Stimulated activated CD8-positive, alpha-beta memory T cell treated with anti-CD3 and anti-CD28 coated beads, Interleukin-7, amount 100 ng/mL, for 48 hours (primary cell): ENCODE data around the gene MTSS2.

Experiments
- DNase-seq, 2 donors: peaks; one replicate each; pipeline ENCODE4 v3.0.0-alpha.2; 2020; ENCODE audit warnings: low read depth in 1 of 2; ENCODE audit errors: extremely low read depth in 1 of 2

The MTSS2 gene

DNA sequence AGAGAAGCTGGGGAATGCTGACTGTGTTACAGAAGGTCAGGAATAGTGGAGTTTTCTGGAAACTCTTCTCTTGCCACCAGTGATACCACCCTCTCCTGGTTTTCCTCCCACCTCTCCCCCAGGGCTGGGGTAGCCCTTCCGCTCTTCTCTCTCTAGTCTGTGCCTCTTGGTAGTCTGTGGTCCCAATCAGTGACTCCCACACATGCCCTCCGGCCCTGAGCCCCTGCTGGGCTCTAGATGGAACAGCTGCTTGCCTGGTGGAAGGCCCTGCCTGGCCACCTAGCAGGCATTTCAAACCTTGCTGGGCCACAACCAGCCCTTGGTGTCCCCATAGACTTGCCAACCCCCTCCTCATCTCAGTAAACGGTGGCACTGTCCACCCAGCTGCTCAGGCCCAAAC lies 15.2 kb upstream of the MTSS2 start:
- DNase-seq, result no peak

DNA sequence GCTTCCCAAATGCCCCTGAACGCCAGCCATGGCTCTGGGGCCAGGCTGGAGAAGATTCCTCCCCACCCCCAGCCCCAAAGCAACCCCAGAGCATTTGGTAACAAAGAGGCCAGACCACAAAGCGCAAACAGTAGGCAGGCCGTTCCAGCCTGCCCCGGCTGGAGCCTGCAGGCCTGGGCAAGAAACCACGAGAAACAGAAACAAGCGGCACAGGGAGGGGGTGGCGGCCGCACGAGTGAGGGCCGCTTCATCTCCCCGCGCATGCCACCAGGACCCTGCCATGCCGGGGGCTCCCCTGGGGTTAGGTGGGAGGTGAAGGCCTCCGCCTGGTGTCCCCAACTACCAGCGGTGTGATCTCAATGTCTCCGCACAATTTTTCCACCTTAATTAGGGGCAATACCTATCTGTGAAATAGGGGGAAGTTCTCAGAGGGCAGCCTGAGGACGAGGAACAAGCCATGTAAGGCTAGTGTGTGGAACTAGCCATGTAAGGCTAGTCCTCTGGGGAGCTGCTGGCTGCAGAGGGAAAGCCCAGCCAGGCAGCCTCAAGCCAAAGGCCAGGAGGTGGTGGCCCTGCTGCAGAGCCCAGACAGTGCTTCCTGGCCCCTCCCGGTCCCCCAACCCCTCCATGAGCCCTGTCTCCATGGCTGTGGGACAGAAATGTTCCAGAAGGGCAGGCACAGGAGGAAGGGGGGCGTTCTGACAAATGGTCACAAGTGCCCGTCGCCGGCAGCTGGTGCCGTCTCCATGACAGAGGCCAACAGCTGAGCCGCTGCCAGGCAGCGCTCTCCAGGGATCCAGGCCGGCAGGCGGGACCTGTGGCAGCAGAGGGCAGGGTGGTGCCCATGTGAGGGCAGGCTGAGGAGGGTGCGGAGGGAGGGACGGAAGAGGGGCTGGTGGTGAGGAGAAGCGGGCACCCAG lies 14.5 kb upstream of the MTSS2 start:
- DNase-seq, result no peak

DNA sequence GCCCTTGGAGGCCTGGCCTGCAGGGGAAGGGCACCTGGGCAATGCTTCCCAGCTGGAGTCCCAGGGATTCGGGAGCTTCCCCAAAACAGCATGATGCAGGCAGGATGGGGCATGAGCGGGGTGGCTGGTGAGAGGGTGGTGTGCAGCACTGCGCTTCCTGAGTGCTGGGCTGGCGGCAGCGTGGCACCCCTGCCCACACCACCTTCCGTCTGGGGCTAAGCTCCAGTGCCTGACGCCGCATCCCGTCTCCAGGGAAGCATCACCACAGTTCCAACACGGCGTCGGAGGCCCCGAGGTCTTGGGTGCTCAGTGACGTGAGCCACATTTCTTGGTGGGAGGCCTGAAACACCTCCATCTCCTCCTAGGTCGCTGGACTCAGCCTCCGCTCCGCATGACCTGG lies 13.8 kb upstream of the MTSS2 start:
- DNase-seq, result no peak

DNA sequence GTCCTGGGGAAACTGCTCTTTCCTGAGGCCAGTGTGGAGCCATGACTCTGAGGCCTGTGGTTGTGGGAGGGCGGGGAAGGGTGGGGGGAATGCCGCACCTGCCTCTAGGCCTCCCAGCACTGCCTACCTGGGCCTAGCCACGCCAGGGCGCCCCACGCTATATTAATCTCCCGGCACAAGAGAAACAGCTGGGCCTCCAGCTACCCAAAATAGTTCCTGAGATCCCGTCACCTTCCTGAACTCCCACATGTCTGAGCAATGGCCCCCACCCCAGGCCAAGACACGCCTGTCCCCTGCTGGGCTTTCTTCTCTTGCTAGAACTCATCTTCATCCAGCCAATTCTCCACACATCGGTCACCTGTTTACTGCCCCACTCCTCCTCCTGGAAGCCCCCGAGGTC lies 13.0 kb upstream of the MTSS2 start:
- no peak for DNase-seq

DNA sequence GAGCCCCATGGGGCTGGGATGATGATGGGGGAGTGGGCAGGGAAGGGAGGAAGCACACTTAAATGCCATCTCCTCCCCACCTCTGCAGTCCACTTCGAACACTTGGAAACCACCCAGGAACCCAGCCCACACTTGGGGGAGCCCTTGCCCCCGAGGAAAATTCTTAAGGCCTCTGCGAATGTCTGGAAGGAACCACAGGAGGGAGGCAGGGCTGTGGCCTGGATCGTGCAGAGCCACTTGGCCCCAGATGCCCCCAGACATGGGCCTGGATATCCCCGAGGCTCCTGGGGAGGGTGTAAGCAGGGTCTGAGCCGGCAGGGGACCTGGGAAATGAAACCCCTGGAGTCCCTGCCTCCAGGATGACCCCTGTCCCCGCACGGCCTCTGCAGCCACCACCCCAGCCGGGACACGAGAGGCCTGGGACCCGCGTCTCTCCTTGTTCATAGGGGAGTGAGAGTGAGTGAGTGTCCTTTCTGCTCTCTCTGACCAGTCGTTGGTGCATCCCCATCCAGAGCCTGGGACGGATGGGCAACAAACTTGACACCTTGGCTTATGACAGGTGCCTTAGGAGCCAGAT lies 11.8 kb upstream of the MTSS2 start:
- DNase-seq, result no peak

DNA sequence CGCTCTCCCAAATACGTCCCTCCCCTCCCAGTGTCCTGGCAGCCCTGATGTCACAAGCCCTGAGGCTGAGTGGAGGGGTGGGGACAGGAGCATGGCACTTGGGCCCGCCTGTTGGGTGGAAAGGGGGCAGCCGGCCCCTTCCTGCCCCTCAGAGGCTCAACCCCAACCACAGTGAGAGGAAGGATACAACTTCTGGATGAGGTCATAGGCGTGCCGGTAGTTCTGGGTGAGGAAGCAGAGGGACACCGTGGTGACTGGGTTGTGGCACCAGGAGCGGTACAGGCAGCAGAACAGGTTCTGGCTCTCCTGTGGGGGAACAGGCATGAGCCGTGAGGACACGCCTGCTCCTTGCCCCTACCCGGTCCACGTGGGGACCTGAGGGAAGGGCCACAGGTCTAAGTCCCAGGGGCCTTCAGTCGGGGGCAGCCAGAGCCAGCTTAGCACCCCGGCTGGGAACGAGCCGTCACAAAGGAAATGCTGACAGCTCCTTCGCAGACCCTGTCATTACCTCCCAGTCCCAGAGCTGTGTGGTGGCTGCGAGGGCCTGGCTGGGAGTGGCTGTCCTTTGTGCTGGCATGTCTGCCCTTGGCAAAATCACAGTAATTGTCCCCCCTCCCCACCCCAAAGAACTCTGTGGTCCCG lies 11.2 kb upstream of the MTSS2 start:
- DNase-seq, result peak in 1 of 2 donors; percentile 21

DNA sequence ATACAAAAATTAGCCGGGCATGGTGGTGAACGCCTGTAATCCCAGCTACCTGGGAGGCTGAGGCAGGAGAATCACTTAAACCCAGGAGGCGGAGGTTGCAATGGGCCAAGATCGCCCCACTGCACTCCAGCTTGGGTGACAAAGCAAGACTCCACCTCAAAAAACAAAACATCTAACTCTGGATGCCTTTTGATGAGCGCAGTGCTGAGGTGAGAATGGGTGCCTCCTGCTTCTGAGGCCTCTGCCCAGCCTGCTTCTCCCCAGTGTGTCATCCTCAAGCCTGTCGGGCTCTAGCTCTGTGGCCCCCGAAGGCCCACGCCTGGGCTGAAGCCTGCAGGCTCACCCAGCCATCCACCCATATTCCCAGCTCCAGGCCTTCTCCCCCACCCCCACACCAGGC lies 10.5 kb upstream of the MTSS2 start:
- no peak for DNase-seq

DNA sequence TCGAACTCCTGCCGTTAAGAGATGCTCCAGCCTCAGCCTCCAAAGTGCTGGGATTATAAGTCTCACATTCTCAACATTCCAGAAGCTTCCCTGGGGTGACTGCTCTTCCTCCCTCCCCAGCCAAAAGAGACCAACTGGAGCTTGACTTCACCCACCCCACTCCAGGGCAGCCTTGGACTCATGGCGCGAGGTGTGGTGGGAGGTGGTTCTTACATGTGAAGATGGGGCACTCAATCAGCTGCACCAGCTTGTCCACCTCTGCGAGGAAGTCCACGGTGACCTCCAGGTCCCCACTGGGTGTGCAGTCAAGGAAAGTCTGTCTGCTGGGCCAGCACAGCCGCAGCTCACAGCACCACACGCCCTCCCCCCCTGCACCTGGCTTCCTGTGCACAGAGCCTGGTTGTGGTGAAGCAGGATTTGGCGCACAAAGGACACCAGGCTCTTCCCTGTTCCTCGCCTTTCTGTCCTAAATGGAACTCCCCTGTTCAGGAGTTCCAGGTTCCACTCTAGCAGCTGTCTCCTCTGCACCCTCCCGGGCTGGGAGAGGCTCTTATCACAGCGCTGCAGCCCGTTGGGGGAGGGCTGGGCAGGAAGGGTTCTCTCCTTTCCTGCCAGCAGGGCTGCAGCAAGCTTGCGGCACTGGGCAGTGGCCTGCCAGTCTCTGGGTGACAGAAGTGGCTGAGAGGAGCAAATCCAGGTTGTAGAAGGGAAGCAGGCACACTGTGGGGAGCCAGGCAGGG lies 9.6 kb upstream of the MTSS2 start:
- no peak for DNase-seq

DNA sequence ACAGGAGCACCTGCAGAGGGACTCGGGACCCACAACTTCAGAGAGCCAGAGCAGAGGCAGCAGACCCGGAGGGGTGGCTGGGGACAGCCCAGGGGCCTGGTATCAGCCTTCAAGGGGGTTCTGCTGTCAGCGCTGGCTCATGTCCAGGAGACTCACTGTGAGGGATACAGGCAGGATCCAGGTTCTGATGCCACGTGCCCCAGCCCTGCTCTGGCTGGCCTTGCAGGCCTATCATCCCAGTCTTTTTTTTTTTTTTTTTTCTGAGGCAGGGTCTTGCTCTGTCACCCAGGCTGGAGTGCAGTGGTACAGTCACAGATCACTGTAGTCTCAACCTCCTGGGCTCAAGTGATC lies 9.0 kb upstream of the MTSS2 start:
- no peak for DNase-seq

DNA sequence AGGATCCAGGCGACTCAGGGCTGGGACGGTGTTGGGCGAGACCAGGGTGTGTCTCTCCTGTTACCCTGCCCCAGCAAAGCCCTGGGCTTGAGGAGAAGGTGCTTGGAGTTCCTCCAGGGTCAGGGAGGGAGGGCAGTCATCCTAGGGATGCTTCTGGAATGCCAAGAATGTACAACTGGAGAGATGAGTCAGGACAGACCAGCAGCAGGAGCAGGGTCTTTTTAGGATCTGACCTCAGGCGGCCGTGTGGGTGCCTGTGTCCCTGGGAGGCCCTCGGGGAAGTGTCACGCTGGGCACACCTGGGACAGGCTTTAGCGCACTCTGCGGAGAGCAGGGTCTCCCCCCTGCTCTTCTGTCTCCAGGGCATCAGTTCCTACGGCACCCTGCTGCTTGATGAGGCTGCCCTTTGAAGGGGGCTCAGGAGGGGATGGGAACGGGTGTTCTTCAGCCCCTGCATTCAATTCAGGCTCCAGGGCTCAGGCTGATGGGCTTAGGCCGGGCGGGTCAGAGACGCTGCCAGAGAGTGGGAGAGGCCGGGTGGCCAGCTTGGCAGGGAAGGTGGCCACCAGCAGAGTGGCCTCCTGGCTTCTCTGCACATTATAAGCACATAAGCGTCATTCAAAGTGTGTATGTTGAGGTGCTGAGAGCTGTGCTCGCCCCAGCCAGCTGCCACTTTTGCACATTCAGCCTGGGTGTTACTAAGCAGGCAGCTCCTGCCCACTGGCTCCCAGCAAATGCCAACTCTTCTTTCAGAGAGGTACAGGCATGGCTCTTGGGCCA lies 8.4 kb upstream of the MTSS2 start:
- no peak for DNase-seq

DNA sequence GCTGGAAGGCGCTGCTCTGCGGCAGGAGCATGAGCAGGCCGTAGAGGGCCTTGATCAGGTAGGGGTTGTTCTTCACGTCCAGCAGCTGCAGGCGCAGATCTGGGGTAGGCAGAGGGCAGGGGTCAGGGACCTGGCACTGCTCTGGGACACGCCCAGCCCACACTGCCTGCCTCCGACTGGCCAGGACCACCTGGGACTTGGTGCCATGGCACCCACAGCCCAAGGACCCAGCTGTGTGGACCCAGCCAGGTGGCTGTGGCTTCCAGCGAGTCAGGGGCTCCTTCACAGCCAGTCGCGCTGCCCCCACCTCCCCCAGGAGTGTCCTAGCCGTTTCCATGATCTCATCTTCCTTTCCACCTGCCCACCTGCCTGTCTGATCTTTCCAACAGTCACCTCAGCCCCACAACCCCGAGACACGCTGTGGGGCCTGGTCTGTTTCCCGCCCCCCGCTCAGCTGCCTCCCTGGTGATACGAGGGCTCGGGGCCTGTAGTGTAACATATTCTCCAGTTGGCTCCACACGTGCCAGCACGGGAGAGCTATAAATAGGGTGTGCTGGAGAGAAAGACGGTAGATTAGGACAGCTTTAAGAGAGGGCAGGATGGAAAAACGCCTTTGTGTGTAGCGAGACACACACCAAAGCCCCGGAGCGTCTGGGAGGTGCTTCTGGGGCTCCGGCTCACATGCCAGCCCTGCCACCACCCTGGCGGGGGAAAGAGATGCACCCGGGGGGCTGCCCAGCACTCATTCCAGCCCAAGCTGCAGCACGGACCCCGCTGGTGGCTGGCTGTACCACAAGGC lies 7.2 kb upstream of the MTSS2 start:
- no peak for DNase-seq

DNA sequence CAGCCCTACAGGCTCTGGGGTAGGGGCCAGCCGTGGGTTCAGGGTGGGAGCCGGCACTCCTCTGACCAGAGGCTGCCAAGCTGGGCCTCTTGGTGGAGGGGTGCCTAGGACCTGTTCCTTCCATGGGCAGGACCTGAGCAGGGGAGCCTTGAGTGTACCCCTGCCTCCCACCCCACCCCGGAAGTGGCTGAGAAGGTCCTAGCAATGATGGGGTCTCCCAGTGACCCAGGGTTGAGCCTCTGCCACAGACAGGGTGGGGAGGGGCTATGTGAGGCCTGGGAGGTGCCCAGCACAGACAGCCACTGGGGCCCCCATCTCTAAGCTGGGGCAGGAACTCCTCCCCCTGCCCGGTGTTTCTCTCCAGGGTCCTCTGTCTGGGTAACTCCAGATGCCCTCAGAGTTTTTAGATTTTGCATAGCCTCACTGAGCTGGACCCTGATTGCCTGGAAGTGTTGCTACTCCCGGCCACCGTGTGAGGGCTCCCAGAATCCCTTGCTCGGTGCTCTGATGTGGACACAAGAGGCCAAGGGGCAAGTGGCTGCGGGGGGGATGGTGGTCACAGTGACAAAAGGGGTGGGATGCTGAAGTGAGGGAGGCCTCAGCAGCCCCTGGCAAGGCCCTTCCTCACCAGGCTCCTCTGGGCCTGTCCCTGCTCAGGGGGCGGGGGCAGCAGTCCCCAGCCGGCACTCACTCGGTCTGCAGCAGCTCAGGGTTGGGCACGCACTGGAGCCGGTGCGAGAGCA lies 6.4 kb upstream of the MTSS2 start:
- no peak for DNase-seq

DNA sequence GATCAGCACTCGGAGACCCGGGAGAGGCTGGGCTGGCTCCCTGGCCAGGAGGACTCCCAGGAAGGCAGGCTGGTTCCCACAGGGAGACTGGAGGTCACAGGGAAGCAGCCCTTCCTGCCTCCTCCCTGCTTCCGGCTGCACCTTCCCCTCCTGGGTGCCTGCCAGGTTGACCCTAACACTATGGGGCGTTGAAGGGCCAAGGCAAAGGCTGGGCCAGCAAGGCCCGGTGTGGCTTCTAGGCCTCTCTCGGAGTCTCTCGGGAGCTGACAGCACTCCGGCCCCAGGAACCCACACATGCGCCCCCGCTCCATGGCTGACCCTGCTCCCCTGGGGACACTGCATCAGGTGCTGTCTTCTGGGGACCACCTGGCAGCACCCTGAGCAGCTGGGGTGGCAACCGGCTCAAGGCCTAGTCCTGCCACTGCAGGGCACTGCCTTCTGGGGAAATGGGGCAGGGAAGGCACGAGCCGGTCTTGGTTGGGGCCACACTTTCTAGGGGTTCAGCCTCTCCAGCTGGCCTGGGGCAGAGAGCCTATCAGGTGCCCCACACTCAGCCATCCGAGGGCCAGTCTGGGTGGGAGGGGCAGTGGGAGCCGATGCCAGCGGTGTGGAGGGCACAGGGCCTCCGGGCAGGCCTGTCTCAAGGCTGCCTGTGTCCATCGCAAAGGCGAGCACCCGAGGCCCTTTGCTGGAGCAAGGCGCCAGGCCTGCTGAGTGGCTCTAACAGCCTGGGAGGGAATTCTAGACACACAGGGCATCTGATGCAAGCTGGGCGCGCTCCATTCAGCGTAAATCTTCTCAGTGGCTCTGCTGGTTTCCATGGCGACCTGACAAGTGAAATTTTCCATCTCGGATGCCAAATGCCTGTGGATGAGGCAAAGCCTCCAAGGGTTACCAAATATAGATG lies 5.6 kb upstream of the MTSS2 start:
- no peak for DNase-seq

DNA sequence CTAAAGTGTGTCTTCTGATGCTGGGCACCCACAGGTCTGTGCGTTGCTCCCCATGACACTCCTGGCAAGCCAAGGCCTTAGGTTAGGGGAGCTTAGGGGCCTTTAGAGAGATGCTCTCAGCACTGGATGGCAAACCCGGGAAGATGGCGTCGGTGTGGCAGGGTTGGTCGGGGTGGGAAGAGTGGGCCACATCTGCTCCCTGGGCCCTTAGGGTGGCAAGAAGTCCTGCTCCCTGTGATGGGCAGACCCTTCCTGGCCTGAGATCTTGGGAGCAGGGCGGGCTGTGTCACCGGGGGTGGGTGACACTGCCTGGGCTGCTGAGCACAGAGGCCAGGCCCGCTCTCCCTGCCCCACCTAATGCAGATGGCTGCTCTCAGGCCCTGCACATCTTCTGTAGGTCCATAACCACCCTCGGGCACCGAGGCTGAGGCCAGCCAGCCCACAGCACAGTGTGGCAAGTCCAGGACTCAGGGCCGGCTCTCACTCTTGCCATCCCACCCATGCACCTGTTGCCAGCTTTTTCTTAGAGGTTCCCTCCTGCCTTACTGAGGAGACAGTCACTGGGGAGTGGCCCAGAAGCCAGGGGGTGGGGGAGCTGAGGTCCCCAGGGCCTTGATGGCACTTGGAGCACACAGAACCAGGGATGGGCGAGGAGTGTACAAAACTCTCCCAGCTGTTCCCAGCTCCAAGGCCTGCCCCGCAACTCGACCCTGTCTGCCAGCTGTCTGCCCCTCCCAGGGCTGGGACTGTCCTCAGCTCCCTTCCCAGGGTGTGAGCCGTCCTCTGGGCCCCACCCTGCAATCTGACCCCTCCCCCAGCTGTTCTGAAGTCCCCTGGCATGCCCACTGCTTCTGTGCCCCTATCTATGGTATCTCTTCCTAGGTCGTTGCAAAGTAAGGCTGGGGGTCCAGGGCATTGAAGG lies 4.4 kb upstream of the MTSS2 start:
- no peak for DNase-seq

DNA sequence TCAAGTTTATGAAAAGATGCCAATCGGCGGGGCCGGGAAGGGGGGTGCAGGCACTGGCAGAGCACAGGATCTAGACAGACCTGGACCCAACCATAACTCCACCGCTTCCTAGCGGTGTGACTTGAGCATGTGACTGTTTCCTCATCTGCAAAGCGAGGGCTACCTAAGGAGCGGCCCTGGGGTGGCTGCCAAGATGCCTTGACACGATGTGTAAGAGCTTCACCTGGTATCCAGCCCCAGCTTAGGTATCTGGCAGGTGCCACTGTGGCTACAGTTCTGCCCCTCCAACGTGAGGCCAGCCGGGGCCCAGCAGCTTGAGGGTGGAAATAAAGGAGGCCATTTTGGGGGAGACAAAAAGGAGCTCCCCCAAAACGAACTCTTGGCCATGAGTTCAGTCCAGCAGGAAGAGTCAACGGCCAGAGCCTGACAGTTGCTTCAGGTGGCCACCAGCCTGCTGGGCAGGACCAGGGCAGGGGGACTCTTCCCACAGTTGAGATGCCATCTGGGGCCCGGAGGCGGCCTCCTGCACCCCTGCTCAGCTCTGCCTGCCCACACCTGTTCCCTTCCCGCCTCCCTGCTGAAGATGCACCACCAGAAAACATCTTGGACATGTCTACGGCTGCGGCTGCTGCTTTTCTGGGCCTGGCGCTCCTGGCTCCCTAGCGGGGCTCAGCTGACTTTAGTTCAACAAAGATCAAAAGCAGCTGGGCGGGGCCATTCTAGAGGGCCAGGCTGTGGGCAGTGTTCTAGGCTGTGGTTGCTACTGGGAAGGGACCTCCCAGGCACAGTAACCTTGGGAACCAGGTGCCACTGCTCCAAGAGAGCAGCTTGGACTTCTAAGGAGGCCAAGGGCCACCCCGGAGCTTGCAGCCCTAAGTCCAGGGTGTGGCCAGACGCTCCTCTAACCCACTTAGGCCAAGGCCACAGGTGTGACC lies 3.4 kb upstream of the MTSS2 start:
- no peak for DNase-seq

DNA sequence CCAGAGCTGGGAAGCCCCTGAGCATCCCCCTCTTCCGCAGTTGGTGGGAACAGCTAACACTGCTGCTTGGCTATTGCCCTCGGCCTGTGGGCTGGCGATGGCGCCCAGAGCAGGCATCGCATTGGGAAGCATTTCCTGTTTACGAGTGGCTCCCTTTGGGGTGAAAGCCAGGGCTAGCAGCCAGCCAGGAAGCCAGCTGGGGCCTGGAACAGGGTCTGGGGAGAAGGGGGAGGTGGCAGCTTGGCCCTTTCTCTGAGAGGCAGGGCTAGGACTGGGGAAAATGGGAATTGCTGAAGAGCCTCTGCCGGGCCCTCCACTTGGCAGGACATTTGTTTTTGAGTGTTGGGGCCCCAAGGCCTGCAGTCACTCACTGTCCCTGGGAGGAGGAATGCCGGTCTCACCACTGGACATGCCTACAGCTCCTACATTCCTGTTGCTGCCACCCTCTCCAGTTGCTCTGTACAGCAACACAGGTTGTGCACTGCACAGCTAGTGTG lies 2.4 kb upstream of the MTSS2 start:
- DNase-seq, result no peak
